VCaP (cell line): ENCODE results near the gene LYRM7.
"Not testable (repeated sequence)": the region's sequence is repeated elsewhere in the genome, so short reads cannot be mapped to it uniquely, and the experiment has no call there.

Source experiments
- H3K27ac ChIP-seq: fragments of 450-650 bp; 2 replicates; pipeline ENCODE4 v1.5.1; 2017
- TF ChIP-seq, protein P1 (sequence below): fragments of 450-650 bp; conservative IDR thresholded peaks from 2 replicates; pipeline ENCODE4 v1.5.1; 2017; ENCODE audit warnings: mild to moderate bottlenecking, moderate library complexity

The LYRM7 gene

DNA sequence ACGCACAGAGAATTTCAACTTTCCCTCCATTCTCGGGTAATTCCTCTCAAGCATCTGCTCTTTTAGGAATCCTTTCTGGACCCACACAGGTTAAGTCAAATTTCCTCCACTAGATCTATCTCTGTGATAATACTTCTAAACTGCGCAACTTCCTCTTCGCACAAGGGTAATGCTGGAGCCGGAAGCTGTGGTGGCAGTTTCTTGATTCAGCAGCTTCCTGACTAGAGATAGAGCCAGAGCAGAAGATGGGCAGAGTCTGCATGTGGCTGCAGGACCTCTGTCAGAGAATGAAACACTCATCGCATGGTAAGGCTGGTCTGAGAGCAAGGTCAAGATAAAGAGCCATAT is 82.1 kb downstream of the LYRM7 start:
- TF ChIP-seq, protein P1, sequence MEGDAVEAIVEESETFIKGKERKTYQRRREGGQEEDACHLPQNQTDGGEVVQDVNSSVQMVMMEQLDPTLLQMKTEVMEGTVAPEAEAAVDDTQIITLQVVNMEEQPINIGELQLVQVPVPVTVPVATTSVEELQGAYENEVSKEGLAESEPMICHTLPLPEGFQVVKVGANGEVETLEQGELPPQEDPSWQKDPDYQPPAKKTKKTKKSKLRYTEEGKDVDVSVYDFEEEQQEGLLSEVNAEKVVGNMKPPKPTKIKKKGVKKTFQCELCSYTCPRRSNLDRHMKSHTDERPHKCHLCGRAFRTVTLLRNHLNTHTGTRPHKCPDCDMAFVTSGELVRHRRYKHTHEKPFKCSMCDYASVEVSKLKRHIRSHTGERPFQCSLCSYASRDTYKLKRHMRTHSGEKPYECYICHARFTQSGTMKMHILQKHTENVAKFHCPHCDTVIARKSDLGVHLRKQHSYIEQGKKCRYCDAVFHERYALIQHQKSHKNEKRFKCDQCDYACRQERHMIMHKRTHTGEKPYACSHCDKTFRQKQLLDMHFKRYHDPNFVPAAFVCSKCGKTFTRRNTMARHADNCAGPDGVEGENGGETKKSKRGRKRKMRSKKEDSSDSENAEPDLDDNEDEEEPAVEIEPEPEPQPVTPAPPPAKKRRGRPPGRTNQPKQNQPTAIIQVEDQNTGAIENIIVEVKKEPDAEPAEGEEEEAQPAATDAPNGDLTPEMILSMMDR = no peak
- H3K27ac ChIP-seq = no peak overlapping the region

DNA sequence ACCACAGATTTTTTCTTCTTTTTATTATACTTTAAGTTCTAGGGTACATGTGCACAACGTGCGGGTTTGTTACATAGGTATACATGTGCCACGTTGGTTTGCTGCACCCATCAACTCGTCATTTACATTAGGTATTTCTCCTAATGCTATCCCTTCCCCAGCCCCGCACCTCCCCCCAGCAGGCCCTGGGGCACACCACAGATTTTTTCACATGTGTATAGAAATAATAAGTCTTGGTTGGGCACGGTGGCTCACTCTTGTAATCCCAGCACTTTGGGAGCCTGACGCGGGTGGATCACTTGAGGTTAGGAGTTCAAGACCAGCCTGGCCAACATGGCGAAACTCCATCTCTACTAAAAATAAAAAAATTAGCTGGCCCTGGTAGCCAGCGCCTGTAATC is 83.3 kb downstream of the LYRM7 start:
- H3K27ac ChIP-seq = not testable (repeated sequence)

DNA sequence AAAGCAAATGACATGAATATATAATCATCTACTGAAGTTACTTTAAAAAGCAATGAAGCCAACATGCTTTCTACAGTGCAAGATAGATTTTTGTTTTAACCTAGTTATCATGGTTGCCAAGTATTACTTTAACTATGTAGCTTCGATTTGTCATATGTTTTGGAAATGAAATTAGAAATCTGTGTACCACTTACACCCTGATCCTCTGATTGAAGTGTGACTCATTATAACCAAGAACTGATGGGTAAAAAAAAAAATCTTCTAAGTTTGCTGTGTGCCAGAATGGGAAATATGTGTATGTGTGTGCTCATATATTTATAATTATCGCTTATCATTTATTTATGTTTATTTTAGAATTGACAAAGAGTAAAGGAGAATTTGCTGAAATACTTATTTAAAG is 84.0 kb downstream of the LYRM7 start:
- H3K27ac ChIP-seq = no peak overlapping the region
- TF ChIP-seq, protein P1 = no peak
